Fibroblast of skin of scalp (primary cell): ENCODE data around the gene HDAC3. TPM values are rescaled to one million over a fixed set of nuclear protein-coding genes. Genes with fewer than 3 reads are reported as not detected.

ENCODE experiments used
- DNase-seq: peaks from one replicate; pipeline ENCODE4 v3.0.0-alpha.2; 2013
- polyA plus RNA-seq, 2 experiments: library from polyadenylated mRNA; unstranded; fragments of 120-200 nt; gene quantifications; one replicate each; pipeline ENCODE4 v1.2.1, GENCODE V29; 2013; ENCODE audit not compliant: insufficient read length in 2 of 2

Gene HDAC3
- 65.8 TPM for polyA plus RNA-seq (2013, experiment 1 of 2; ENCODE audit: insufficient read length)
- polyA plus RNA-seq (2013, experiment 2 of 2; ENCODE audit: insufficient read length): 58.2 TPM

- DNase-seq: peak; percentile 91
These were observed at the start of gene HDAC3, which contains the start of gene RELL2 for GRCh38 chr5:141636413-141637122. TSS of gene HDAC3 (minus strand) at chr5:141636849. CDS start at chr5:141636790, 59 bp downstream. TSS of gene RELL2 (plus strand) at chr5:141636997. CDS start at chr5:141638226, 1,229 bp downstream.

DNA sequence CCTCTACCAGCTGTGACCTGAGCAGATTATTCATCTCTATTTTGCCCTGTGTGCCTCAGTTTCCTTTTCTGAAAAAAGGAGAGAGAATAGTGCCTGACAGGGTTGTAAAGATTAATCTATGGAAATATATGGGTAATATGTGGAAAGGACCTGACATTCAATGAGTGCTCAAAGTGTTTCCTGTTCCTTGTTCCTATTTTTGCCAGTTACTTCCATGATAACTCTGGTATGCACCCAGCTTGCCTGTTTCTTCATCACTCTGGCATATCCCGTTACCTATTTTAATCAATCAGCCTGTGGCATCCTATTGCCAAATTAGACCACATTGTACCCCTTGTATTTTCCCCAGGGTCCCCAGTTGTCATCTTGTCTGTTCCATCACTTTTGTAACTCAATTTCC lies 48.9 kb upstream of the HDAC3 start:
- DNase-seq: no peak

GRCh38 chr5:141683596-141684141 lies 47.0 kb upstream of the HDAC3 start:
- DNase-seq: no peak

GRCh38 chr5:141681695-141682641 lies 45.3 kb upstream of the HDAC3 start, which contains the start of gene ARAP3:
TSS of gene ARAP3 (minus strand) at chr5:141682230. CDS start at chr5:141680486, 1,744 bp downstream.
- peak; percentile 83 for DNase-seq

- no peak for DNase-seq
These were observed 44.6 kb upstream of the HDAC3 start for GRCh38 chr5:141681295-141681694.

GRCh38 chr5:141680751-141681201 lies 44.1 kb upstream of the HDAC3 start:
- DNase-seq: no peak

DNA sequence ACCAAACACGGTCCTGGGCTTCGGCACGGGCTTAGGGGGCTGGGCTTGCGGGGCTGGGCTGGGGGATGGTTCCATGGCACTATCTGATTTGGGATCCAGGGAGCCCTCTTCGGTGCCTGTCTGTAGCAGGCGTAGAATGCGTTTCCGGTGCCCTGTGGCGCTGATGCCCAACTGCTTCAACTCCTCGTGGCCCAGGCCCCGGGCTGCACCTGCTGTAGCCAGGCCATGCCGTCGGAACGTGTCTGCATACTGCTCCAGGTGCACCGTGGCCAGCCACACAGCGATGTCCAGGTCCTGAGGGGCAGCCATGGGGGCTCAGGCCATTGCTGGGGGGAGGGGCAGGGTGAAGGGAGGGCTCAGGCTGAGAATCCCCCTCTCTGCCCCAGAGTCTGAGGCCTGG lies 43.5 kb upstream of the HDAC3 start:
- no peak for DNase-seq

GRCh38 chr5:141677415-141677814 lies 40.8 kb upstream of the HDAC3 start:
- no peak for DNase-seq

GRCh38 chr5:141675672-141676071 lies 39.0 kb upstream of the HDAC3 start:
- DNase-seq: no peak

GRCh38 chr5:141674747-141675146 lies 38.1 kb upstream of the HDAC3 start:
- DNase-seq: no peak

DNA sequence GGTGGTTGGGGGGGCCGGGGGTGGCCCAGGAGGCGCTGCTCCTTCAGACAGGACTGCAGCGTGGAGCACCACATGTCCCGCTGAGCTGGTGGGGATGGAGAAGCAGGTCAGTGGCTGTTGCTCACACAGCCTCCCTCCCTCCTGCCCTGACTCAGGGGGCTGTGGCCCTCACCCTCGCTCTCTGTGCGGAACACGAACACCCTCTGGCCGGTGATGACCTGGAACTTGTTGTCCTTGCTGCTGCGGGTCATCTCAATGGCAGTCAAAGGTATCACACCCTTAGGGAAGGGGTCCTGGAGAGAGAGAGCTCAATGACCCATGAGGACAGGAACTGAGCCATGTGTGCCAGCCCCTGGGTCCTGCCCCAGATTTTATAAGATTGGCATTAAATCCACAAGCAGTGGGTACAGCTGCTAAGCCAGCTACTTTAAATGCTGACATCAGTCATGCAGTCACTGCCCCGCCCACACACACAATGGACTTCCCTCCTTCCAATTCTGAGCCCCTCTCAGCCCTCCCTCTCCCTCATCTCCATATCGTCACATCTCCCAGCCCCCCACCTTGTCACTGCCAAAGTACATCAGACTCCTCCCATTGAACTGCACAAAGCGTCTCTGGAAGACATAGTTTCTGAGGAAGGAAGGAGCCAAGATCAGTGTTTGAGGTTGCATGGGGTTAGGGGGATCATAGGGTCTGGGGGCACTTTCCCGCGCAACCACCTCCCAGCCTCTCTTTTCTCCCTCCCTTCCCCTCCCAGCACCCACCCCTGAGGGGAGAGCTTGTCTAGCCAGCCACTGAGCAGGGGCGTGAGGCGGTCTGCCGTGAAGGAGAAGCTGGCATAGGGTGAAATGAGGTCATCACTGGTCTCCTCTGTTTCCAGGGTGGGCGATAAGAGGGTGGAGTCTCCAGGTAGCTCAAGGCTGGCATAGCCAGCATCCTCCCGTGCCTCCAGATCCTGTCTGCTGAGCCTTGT lies 36.5 kb upstream of the HDAC3 start:
- DNase-seq: no peak

- no peak for DNase-seq
These were observed 35.6 kb upstream of the HDAC3 start for GRCh38 chr5:141672071-141672840.

GRCh38 chr5:141669520-141669919 lies 32.9 kb upstream of the HDAC3 start:
- DNase-seq: no peak

- no peak for DNase-seq
These were observed 32.1 kb upstream of the HDAC3 start for GRCh38 chr5:141668601-141669265.

DNA sequence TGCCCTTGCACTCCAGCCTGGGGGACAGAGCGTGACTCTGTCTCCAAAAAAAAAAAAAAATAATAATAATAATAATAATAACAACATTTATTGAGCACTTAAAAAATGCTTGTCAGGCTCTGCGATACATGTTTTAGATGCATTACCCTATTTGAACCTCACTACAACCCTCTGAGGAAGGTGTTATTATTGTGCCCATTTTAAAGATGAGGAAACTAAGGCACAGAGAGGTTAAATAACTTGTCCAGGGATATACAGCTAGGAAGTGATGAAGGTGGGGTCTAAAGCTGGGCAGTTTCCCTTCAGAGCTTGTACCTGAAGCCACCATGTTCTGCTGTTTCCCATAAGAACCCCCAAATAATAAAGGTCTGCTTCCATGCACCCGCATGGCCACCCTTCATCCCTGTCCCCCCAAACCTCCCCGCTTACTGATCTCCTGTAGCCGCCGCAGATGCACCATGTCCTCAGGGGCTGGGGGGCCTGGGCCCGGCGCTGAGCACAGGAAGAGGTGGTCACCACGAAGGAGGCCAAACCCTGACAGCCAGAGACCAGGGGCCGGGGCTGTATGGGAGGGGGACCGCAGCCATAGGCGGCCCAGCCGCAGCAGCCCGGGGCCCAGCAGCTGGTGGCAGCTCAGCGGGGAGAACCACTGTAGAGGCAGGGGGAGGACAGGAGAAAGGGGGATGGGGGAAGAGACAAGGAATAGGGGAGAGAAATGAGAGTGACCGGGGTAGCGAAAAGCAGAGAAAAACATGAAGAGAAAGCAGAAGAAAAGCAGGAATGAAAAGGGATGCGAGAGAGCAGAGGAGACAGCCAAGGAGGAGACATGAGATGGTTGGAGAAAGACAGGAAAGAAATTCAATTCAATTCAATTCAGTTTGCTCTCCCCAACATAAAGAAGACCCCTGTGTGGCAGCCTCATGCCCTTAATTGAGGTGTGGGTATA lies 29.6 kb upstream of the HDAC3 start:
- no peak for DNase-seq

GRCh38 chr5:141664733-141665461 lies 28.2 kb upstream of the HDAC3 start:
- DNase-seq: peak; percentile 68

- DNase-seq: no peak
These were observed 26.9 kb upstream of the HDAC3 start for GRCh38 chr5:141663506-141663905.

- no peak for DNase-seq
These were observed 25.4 kb upstream of the HDAC3 start for GRCh38 chr5:141662028-141662427.
